ENCODE data around the gene PCYT2.

Gene PCYT2

DNA sequence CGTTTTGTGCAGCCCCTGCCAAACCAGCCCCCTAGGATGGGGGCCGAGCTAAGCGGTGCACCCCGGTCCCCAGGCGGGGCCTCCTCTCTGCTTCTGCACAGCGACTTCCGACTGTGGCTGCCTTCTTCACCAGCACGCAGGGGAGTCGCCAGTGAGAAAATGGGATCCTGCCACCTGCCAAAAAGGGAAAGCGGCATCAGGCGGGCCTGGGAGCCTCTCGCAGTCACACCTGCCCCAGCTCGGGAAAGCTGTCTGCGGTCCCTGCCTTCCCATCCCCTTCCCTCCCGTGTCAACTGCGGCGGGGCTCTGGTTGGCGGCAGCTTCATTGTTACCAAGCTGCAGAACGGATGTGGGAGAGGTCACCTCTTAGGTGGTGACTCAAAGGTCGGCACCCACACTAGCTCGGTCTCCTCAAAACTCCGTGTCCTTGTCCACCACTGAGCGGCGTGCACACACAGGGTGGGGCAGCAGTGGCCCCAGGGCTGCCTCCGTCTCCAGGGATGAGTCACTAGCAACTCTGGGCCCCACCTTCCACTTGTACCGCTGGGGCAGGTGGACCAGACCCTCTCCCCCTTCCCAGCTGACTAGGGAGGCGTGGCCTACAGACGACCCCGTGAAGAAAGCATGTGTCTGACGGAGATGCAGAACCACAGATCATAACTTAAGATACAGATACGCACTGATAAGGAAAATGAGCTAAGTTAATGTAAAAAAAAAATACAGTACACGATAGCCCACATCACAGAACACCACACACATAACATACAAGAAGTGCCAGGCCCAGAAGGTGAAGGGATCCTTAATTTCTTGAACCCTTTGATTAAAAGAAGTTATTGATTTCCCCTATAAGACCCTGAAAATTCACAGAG is 1.5 kb upstream of the PCYT2 start:
- DNase-seq = peak; percentile 29

DNA sequence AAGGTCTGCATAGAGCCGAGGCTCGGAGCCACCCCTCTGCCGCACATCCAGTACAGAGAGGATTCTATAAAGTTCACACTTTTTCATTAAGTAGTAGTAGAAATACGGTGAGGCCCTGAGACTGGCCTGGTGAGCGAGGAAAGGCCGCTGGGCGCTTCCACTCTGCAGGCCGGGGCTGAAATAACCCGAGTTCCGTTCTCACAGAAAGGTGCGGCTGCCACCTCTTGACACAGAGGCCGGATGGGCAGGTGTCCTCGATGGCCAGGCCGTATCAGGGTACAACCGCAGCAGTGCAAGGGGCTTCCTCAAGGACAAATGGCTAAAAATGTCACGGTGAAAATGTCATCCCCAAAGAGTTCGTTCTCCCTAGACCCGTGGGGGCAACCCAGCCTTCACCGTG is 770 bp upstream of the PCYT2 start:
- DNase-seq = no peak

DNA sequence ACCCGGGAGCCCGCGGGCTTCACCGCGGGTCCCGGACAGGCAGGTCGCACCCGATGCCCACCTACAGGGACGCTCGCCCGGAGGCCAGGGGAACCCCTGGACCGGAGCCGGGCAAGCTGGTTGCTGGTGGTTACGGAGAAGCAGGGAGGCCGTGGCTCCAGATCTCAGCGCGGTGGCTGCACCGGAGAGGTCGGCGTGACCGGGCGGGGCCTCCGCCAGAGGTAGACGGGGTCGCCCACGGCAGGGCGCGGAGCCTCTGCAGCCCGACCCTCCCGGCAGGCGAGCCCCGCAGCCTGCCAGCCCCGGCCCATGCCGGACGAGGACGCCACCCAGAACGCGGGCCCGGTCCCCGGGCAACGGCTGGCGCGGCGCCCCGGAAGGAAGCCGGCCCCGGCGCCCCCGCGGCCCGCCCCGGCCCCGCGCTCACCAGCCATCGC is 341 bp downstream of the PCYT2 start:
- DNase-seq = no peak

DNA sequence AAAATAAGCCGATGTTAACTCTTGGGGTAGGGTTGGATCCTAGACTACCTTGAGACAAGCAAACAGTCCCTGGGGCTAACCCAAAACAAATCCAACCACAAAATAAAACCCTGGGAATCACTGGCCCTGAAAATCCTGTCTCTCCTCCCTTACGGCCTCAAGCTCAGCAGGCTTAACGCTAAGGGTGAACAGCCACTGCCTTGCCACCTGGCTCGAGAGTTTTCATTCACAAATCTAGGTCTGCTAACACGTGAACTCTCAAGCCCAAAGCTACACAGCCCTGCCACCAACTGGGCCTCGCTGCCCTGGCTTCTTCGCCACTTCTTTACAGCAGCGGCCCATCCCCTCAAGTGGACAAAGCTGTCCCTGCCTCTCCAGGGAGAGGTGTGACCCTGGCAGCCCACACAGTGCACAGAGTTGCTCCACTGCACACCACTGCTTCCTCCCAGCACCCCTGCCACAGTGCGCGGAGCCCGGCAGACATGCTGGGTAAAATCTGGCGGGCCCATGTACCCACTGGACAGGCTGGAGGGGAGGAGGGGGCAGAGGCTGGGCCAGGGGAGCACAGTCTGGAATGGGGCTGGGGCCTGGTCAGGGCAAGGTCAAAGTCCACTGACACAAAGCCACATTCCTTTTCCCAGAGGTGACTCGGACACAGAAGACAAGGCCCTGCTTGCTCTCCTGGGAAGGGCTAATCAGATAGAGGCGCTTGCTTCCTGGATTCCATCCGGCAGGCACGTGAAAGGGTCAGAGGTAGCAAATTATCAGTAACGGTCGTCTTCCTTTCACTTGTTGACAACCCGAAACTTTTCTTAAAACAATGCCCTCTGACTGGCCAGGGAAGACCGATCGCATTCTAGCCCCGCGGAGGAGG is 996 bp downstream of the PCYT2 start:
- peak; percentile 42 for DNase-seq

DNA sequence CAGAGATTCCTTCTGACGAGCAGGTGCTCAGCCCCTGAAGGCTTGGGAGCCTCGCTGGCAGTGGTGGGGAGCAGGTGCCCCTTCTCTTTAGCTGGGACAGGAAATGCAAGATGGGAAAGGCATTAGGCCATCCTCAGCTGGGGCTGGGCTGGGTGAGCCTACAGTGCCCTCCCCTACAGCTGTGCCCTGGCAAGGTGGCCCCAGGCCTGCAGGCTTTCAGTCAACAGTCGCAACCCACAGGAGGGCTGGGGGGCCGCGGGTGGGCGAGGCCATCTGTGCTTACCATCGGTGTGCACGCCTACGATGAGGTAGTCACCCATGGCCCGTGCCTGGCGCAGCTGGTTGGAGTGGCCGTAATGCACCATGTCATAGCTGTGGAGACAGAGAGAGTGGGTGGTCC is 2.0 kb downstream of the PCYT2 start:
- DNase-seq = no peak

DNA sequence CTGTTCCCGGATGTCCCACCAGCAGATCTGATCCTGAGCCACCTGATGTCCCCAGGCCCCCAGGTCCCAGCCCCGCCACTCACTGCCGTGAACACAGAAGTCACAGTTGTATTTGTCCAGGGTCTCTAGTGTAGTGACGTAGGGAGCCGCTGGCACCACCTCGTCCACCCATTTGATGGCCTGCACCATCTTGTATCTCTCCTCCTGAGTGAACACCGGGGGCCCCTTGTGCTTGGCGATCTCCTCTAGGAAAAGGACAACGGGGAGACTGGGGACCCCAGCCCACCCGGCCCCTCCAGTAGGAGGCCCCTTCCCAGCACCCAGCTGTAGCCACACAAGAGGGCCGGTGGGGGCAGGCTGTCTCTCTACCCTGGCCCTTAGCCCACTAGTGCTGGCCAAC is 2.4 kb downstream of the PCYT2 start:
- no peak for DNase-seq

DNA sequence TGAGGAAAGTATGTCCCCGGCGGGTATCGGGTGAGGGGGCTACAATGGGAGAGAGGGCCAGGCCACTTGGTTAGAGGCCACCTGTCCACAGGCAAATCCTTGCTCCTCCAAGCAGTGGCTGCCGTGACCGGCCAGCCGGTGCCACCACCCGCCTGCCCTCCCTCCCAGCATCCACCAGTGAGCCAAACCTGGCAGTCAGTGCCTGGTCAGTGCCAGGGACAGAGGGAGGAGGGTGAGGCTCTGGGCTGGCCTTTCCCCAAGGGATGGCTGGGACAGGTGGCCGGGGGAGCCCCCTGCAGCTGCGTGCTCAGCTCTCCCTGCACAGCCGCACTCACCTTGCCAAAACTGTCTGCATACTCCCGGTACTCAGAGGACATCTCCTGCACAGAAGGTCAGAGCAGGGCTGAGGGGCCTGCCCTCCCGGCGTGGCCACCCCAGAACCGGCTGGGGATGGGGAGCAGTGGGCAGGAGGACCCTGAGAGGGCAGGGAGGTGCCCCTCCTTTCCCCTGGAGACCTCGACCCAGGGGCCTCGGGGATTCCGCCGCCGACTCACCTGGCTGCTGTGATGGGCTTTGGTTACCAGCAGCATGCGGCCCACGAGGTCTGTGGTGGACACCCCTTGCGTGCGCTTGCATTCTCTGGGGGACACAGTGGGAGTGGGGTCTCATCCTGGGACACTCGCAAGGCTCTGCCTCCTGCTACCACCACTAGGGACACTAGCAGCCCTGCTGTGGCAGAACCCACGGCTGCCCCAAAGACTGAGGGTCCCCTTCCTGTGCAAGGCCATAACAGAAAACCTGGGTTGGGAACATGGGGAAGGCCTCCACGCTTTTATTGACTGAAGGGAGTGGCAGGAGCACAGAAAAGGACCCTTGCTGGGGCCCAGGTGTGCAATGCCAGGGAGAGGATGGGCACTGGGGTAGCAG is 3.7 kb downstream of the PCYT2 start:
- DNase-seq = no peak

DNA sequence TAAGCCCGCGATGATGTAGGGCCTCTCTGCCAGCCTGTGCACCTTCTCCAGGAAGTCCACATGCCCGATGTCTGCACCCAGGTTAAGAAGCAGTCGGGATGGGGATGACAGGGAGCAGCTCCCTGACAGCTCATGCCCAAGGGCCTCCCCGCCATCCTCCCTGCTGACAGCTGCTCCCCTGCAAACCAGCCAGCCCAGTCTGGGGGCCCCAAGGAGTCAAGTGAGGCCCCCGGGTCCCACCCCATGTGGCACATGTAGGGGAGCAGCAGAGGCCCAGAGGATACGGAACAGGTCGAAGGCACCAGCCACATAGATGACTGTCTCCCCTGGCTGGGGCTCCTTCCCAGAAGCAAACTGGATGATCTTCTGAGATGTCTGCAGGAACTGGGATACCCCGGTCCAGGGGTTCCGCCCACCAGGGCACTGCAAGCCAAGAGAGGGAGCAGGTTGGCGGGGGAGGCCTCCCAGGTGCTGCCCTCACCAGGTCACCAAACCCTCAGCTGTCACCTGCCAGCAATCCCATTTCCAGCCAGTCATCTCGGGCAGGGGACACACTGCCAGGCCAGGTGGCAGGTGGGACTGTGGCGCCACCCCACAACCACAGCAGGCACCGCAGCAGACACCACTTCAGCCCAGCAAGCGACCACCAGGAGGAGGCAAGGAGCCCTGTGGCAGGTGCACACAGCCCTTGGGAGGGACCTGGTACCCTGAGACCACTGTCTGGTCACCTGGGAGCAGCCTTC is 4.6 kb downstream of the PCYT2 start:
- no peak for DNase-seq

DNA sequence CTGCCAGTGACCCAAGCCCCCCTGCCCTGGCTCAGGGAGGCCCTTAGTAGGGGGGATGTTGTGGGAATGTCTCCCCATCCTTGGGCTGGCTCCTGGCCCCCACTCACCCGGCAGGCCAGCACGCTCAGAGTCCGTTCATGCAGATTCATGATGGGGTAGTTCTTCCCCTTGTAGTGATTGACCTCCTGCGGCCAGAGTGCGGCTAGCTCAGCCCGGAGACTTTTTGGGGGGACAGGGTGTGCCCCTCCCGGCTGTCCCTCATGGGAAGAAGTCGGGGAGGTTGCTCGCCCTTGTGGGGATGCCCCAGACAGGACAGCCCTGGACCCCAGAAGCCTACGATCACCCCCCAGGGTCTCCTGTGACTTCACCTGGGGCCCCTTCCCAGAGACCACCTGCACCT is 5.2 kb downstream of the PCYT2 start:
- DNase-seq = no peak

DNA sequence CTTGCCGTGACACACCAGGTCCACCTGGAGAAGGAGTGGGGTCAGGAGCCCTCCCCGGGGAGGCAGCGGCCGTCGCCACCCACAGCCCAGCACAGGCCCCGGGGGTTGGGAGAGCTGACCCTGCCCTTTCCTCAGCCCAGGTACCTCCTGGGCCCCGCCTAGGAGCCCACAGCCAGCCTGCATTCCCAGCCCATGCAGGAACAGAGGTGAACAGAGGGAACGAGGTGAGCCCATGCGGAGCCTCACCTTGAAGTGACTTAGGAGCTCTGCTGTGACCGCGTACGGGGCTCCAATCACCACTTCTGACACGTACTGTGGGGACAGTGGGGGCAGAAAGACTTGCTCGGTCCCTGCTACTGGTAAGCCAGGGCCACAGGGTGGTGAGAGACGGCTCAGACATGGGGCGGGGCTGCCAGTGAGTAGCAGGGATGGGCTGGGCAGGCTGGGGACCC is 5.7 kb downstream of the PCYT2 start:
- no peak for DNase-seq

DNA sequence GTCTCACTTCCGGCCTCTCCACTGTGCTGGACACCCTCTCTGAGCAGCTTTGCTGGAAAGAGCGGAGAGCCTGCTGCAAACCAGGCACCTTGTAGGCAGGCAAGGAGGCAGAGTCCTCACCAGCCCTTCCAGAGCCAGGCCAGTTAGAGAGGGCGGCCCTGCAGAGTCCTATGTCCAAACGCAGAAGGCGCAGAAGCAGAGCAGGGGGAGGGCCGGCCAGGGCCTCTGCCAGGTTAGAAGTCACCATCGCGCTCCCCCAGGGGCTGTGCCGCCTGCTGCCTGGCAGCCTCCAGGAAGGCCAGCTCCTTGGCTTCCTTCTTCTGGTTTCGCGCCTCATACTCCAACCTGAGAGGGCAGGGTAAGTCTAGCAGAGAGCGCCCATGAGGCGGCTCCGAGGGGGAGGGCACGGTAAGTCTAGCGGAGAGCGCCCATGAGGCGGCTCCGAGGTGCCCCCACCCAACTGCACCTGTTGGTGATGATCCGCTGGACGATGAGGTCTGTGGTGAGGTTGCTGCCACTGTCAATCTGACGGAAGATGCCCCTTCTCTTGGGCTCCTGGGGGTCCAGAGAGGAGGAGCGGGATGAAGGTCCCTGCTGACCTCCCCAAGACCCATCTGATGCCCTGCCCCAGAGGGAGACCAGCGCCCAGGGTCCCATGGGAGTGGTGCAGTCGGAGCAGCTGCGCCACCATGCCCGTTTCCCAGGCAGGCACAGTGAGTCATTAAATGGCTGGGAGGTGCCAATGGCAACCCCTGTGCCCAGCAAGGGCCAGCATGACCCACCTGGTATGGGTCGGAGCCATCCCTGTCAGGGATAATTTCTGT is 6.4 kb downstream of the PCYT2 start:
- DNase-seq = no peak

DNA sequence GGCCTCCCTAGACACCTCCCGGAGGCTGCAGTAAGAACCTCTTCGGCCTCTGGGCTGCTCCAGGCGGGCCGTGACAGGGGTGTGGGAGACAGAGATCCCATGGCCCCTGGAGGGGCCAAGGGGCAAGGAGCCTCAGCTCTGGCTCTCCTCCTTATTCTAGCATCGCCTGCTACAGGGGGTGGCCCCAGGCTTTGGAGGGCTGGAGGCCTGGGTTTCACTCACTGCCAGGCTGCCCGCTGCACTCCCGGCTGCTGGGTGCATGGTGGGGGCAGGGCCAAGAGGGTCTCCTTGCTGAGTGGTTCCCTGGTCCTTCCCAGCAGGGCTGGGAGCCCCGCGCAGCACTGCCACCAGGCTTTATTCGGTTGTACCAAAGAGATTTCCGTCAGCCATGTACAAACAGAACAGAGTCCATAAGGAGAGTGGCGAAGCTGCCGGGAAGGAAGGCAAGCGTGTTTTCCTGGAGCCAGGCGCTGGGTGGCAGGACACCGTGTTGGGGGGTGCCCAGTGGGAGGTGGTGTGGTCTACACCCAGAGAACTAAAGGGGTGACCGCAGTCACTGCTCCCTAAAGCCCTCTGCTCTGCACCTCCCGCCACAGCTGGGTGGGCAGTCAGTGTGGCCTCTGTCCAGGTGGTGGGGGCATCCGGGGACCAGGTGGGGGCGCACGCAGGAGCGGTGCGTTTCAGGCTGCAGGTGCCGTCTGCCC is 7.2 kb downstream of the PCYT2 start:
- no peak for DNase-seq

DNA sequence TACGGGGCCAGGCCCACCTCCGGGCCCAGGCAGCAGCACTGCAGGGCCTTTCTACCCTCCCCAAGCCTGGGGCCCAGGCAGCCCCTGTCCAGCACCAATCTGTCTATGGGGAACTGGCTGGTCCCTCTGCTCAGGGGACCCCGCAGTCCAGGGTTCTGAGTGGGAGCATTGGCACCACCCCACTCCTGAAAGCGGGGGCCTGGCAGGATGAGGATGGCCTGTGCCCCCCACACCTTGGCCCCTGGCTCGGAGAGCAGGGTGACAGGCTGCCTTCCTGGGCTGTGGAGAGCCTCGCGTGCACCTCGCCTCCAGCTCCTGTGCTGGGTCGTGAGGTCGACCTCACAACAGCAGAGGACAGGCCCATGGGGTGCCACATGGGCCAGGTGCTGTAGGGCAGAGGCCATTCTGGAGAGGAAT is 7.8 kb downstream of the PCYT2 start:
- DNase-seq = no peak

DNA sequence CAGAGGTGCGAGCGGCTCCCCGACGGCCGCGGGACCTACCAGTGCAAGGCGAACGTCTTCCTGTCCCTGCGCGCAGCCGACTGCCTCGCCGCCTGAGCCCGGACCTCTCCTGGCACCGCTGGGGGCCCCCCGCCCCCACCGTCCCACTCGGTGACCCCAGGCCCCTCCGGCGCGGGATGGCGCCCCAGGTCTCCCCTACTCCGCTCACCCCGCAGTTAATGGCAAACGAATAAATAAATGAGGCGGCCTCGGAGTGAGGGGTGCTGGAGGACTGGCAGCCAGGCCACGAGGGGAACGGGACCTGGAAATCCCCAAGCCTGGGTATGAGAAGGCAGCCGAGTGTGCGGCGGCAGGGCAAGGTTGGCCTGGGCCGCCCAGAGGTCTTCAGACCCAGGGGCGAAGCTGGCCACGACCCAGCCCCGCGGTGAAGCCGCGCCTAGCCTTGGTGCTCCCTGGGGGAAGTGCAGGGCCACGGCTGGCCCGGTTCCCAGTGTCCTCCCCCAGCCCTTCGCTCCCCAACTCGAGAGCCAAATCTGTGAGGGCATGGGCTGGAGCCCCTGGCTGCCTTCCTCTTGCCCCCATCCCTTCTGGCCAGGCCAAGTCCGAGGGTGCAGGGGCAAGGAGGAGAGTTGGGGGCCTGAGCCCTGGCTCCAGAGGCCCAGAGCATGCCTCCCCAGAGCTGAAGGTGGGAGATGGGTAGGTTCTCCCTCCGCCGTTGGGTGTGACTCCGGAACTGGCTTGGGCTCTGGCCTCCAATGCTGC is 8.4 kb downstream of the PCYT2 start:
- DNase-seq = peak; percentile 28

DNA sequence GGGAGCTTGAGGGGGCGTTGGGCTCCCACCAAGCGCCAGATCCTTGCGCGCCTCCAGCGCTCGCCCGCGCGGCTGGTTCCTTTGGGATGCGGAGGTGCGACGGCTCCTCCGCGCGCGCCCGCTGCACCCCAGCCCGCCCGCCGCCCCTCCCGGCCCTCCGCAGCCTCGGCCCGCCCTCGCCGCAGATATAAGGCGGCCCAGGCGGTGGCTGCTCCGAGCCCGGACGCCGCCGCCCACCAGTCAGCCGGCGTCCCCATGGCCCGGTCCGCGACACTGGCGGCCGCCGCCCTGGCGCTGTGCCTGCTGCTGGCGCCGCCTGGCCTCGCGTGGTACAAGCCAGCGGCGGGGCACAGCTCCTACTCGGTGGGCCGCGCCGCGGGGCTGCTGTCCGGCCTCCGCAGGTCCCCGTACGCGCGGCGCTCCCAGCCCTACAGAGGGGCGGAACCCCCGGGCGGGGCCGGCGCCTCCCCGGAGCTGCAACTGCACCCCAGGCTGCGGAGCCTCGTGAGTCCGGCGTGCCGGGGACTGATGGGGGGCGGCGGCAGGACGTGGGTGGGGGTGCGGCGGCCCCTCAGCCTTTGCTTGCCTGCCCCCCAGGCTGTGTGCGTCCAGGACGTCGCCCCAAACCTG is 9.1 kb downstream of the PCYT2 start, which contains the start of gene NPB:
Gene NPB (plus strand): TSS at position 216 of the 630 bp plus-strand sequence. CDS start 40 bp downstream, at position 256.
- peak; percentile 57 for DNase-seq

DNA sequence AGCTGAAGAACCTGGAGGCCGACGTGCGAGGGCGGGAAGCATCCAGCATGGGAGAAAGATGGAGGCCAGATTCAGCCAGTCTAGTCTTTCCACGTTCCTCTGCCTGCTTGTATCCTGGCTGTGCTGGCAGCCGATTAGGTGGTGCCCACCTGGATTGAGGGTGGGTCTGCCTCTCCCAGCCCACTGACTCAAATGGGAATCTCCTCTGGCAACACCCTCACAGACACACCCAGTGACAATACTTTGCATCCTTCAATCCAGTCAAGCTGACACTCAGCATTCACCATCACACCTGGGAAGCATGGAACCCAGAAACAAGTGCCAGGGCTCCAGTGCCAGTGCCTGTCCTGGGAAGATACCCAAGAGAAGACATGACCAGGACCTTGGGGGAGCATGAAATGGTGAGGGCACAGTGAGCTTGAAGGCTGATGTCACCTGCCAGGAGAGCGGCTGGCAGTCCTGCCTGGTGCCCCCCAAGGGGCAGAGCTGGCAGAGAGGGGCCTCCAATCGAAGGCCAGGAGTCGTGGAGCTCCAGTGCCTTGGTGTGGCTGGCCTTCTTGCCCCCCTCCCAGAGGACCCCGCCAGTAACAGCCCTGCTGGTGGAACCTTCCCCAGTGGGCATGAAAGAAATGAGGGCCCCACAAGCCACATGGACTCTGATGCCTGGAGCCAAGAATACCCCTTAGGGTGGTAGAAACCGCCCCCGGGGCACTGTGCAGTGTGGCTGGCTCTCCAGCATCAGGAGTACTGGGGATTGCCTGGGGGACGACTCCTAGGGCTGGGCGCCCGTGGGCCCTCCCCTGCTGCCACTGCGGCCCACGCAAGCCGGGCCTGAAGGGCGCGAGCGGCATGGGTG is 9.8 kb downstream of the PCYT2 start:
- DNase-seq = no peak

DNA sequence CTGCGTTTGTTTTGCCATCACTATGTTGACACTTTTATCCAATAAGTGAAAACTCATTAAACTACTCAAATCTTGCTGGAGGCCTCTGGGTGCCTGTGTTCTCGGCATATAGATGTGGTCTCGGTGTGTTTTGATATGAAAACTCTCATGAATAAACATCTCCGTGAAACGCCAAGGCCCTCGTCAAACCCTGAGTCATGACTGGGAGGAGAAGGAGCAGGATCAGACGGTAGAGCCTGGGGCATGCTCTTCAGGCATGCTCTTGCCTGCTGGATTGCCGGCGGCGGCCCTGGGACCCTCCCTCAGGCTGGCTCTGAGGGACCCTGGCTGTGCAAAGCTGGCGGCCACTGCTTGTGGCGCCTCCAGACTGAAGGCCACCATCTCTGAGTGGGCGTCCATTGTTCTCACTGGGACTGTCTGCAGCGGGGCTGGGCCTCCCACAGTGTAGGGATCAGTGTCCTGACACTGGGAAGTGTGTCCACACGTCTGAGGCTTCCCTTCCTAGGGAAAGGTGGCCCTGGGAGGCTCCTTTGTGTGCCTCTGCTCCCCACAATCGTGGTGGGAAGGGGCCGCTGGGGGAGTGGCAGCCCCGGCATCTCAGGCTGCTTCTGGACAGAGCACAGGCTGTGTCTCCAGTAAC is 10.9 kb downstream of the PCYT2 start:
- DNase-seq = no peak
